Erythroblast (primary cell): ENCODE results near the gene UBB.

Source experiments
- DNase-seq, 2 experiments: peaks; one replicate each; lab custom pipeline; 2025; lab: John Stamatoyannopoulos, UW
- GATA1 ChIP-seq: IDR thresholded peaks from 2 replicates; pipeline ENCODE4 v1.6.1; 2011; ENCODE audit warnings: low read depth, mild to moderate bottlenecking, control low read depth, low read length, moderate library complexity
- POLR2A ChIP-seq: IDR thresholded peaks from 2 replicates; pipeline ENCODE4 v1.6.1; 2011; ENCODE audit warnings: mild to moderate bottlenecking, low read length

UBB gene

DNA sequence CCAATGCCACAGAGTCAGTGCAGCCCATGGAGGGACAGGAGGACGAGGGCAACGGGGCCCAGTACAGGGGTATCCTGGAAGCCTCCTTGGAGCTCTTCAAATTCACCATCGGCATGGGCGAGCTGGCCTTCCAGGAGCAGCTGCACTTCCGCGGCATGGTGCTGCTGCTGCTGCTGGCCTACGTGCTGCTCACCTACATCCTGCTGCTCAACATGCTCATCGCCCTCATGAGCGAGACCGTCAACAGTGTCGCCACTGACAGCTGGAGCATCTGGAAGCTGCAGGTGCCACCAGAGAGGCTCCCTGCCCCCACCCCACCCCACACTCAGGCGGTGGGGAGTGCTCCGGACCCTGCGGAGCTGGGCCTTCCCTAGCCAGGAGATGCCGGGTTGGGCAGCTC, 51.1 kb downstream of the UBB start:
- no peak for DNase-seq
- TF ChIP-seq GATA1 (no peak), POLR2A (no peak)
